HG03439 (cell line): ENCODE measurements around the gene SUGT1.

Experiments
- ATAC-seq: cut with Tn5 transposase; IDR thresholded peaks from one replicate; pipeline ENCODE4 v1.9.1; 2021; ENCODE audit warnings: mild to moderate bottlenecking, moderate library complexity; ENCODE audit not compliant: unreplicated experiment

SUGT1 gene

DNA sequence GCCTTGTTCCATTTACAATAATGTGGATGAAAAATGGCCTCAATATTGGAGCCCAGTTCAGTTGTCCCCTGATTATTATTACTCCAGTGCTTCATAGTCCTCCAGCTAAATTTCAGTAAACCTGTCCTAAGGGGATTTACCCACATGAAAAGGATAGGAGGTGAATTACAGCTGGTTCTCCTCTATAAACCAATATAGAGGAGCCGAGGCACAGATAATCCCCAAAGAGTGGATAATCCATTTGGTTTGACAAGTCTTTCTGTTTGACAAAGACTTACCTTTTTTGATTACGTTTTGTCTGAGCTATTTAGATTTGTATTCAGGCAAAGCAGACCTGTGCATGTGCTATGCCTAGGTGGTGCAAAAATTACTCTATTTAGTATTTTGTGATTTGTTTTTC lies 84.3 kb downstream of the SUGT1 start:
- no peak for ATAC-seq

DNA sequence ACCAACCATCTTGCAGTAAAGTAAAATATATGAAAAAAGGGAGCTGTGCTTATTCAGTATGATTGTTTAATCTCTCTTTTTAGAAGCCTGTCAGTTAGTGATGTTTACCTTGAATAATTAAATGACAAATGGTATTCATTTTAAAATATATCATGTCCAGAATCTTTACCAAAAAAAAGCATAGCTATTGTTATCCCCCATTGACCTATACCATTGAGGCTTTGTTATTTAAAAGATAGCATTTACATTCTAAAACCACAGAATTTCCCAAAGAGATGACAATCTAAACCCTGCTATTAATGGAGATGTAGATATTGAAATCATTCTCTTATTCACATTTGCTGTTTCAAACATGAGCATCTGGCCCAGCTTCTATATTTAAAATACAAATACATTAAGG lies 84.8 kb downstream of the SUGT1 start:
- no peak for ATAC-seq

DNA sequence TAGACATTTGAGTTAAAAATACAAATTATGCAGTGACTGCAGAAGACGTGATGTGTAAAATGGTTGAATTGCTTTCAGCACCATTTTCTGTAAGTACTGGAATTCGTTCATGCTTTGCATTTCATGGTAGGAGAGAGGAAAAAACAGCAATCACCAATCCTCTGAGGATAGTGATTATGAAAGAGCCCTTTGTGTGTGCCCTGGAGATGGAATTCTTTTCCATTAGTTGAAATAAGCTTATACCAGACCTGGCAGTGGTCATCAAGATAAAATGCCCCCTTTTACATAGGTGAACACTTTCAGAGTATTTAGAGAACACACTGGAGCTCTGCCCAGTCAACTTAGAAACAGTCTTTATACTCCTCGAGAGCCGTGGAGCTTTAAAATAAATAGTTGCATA lies 85.3 kb downstream of the SUGT1 start:
- ATAC-seq = no peak

DNA sequence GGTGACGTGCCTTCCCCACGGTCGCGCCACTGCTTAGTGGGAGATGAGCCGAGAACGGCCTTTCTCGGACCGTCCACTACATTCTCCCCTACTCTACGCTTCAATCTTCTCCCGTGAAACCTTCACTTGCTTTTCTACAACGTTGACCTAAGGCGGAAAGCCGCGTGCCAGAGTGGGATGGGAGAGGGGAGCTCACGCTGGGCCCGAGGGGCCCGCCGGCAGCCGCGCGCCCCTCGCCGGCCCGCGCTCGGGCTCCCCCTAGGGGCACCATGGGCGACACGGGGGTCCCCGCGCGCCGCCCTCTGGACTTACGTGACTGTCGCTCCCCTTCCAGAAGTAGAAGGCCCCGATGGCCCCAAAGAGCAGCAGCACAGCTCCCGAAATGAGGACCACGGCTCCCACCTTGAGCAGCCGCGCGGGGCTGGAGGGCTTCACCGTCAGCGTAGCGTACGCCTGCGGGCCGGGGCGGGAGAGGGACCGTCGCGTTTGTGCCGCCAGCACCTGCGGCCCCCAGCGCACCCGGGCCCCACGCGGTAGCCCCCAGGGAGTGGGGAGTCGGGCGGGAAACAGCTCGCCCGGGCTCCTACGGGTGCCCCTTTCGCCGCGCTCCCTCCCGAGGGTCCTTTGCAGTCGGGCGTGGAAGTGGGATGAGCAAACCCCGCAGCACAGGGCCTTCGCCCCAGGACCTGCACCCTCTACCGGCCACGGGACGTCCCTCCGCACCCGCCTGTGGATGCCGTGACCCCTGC lies 86.3 kb downstream of the SUGT1 start:
- ATAC-seq = no peak

DNA sequence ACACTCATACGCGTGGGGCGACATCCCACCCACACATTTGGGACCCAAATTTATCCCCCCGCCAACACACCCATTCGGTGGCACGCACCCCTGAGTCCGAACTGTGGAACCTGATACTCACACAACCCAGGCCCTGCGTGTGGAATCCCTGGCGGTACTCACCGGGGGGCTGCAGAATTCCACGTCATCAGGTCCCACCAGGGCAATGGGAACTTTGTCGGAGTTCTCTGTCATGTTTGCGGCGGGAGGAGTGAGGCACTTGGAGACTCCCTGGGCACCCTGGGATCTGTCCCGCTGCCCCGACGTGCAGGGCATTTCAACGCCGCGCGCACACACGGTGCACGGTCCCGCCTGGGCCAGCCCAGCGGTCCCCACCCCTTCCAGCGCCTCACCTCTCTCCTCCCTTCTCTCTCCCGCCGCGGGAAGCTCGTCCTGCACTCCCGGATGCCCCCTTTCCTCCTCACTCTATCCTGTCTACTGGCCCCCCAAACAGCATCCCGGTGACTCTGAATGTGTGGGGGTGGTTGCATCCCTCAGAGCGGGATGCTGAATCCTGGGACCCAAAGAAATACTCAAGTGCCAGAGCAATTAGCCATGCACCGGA lies 86.9 kb downstream of the SUGT1 start, which contains the start of gene CNMD:
Gene CNMD (minus strand): TSS at position 353 of the 604 bp plus-strand sequence. CDS start 119 bp downstream, at position 234.
- no peak for ATAC-seq

DNA sequence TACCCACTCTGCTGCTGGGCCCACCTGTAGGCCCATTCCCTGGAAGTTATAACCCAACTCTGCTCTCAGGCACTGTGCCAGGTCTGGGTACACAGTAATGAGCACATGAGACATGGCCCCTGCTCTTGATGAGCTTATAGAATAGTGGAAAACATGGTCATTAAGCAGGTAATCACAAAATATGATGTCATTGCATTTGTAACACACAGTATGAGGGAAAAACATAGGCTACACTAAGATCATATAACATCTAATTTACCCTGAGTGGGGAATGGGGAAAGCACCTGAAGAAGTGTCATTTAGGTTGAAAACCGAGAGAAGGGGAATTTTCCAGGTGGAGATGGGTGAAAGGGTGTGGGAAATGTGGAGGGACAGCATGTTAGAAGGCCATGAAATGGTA lies 90.9 kb downstream of the SUGT1 start:
- ATAC-seq = no peak

DNA sequence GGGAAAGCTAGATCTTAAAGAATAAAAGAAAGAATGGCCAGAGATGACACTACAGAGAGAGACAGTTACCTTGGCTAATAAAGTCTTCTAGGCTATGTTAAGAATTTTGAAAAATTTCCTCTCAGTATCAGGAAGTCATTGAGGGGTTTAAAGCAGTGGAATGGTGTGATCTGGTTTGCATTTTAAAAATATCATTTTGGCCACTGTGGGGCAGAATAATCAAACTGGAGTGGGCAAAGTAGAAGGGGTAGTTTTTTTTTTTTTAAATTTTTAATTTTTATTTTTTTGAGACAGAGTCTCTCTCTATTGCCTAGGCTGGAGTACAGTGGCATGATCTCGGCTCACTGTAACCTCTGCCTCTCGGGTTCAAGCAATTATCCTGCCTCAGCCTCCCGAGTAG lies 91.4 kb downstream of the SUGT1 start:
- no peak for ATAC-seq

DNA sequence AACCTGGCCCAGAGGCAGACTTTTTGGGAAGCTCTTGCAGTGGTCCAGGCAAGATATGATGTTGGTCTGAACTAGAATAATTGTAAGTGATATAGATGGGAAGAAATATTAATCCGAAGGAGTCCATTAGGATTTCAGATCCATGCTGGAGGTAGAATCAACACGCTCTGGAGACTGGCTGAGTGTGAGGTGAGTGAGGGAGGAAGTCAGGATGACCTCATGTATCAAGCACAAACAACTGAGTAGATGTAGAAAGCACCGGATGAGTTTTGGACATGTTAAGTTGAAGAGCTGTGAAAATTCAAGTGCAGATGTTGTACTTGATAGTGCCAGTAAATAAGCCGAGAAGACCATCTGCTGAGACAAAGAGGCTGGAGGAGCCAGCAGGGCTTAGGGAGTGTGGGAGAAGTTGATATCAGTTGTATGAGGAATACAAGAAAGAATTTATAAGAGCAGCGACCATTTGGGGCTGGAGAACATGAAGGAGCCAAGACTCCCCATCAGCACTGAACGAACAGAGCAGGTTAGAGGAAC lies 92.3 kb downstream of the SUGT1 start:
- ATAC-seq = no peak

DNA sequence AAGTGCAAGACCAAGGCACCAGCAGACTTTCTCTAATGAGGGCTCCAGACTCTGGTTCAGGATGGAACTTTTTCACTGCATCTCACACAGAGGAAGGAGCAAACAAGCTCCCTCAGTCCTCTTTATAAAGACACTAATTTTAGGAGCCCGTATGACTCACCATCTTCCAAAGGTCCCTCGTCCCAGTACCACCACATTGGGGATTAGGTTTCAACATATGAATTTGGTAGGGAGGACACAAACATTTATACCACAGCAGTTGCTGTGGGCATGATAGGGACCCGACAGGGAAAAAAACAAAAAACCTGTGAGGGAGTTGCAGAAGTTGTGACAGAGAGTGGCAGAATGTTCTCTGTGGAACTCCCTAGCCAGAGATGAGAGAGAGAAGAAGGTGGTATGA lies 93.5 kb downstream of the SUGT1 start:
- no peak for ATAC-seq

DNA sequence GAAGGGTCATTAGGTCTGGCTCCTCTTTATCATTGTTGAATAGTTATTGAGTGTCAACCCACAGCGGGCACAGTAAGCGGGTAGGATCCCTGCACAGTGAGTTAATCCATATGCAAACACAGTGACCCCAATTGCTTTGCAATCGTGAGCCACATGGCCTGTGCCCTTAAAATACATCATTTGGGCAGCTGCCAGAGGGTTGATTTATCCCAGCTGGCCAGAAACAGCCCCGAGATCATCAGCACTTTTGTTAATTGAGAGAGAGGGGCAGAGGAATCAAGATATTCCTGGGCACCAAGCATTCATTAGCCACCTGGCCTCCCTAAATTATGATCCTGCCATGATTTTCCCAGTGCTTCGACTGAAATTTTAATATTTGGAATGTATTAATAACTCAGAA lies 96.8 kb downstream of the SUGT1 start:
- ATAC-seq = no peak
